GM21526 (cell line): ENCODE results near the gene SPATA16.
"Not testable (repeated sequence)": the region's sequence is repeated elsewhere in the genome, so short reads cannot be mapped to it uniquely, and the experiment has no call there.

Source experiments
- ATAC-seq: cut with Tn5 transposase; IDR thresholded peaks from one replicate; pipeline ENCODE4 v1.9.1; 2021; ENCODE audit warnings: moderate library complexity; ENCODE audit not compliant: unreplicated experiment, low FRiP score

SPATA16 gene

DNA sequence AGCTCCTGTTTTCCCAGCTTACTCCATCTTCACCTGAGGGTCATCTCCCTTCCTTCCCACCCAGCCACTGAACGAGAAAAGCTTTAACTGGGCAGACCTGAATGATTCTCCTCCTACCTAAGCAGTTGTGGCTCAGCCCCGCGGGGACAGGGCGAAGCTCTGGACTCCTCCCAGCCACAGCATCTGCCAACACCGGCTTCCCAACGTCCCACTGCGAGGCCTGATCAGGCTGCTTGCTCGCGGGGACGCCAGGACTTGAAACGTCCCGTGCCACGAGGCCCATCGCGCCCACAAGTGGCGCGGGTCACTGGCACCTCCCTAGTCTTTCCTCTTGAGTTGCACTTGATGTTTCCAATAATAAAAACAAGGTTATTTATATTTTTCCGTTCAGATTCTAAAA is at the start of gene SPATA16:
SPATA16 (minus strand) TSS at position 250 of the 400 bp plus-strand sequence. CDS start 23,504 bp downstream, outside the sequence.
- ATAC-seq = no peak

- not testable (repeated sequence) for ATAC-seq
Measured at GRCh38 chr3:173183022-173183421, 42.0 kb upstream of the SPATA16 start.

GRCh38 chr3:173173652-173174051 is 32.6 kb upstream of the SPATA16 start:
- no peak for ATAC-seq

DNA sequence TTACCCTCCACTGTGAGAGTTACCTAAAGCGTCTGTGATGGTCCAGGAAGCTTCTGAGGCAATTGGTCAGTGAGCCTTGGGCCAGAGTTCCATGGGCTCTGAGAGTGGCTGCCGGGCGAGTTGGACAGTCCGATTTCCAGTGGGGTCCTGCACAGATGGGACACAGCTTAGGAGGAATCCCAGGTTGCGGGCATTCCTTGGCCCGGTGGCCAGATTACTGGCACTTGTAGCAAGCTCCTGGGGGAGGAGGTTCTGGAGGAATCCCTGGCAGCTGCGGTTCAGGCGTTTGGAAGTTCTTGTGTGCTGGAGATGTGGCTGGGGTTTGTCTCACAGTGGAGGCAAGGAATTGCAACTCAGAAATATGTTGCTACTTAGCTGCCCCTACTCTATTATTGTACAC is 18.1 kb upstream of the SPATA16 start:
- not testable (repeated sequence) for ATAC-seq

DNA sequence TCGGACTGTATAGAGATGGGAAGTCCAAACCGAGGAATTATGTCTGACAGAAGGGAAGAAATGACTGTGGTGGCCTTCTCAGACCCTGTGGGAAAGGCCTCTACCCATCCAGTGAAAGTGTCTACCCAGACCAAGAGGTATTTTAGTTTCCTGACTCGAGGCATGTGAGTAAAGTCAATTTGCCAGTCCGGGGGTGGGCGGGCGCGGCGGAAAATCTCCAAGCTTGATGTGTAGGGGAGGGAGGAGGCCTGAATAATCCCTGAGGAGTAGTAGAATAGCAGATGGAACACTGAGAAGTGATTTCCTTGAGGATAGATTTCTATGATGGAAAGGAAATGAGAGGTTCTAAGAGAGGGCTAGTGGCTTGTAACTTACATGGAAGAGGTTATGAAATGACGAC is 15.5 kb upstream of the SPATA16 start:
- ATAC-seq = not testable (repeated sequence)

DNA sequence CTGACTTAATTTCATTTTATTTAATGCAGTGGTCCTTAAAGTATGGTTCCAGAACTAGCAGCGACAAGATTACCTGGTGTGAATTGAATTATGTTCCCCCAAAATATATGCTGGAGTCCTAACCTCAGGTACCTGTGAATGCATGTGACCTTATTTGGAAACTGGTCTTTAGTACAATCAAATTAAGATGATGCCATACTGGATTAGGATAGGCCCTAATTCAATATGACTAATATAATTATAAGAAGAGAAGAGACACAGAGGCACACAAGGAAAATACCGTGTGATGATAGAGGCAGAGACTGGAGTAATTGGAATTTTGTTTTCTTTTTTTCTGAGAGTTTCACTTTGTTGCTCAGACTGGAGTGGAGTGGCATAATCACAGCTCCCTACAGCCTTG is 12.6 kb upstream of the SPATA16 start:
- ATAC-seq = no peak

GRCh38 chr3:173139420-173139819 is 1.6 kb downstream of the SPATA16 start:
- no peak for ATAC-seq

DNA sequence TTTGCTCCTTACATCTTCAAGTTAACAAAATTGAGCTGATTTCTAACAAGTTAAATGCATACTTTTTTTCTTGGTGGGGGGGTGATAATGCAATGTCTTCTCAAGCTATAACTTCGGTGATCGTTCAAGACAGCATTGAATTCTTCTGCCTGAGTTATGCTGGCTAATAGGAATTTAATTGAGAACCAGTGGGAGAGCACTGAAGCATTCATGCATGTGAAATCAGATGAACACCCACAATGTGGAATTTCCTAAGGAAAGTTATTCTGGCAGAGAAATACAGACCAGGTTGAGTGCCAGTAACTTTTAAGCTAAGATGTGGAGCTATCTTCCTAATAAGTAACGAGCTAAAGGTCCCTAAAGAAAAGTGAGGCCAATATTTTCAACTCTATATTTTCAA is 3.0 kb downstream of the SPATA16 start:
- no peak for ATAC-seq

- no peak for ATAC-seq
Measured at GRCh38 chr3:173135059-173135458, 6.0 kb downstream of the SPATA16 start.

- no peak for ATAC-seq
Measured at GRCh38 chr3:173128633-173129032, 12.4 kb downstream of the SPATA16 start.

- no peak for ATAC-seq
Measured at GRCh38 chr3:173111321-173111720, 29.7 kb downstream of the SPATA16 start.

DNA sequence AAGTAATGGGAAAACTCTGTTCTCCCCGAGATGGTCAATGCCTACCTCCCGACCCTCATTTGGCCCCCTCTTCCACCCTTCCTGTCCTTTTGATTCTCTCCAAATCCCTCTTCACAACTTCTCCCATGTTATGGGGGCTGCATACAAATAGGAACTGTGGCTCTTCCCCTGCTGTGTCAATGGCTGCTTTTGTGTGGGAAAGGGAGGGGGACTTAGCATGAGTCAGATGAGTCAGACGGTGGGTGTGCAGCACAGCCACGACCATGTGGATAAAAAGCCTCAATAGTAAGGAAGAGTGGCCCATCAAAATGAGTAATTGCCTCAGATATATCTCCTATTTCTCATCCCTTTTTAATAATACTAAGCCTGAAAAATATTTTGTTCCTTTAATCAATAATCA is 31.9 kb downstream of the SPATA16 start:
- ATAC-seq = no peak

- no peak for ATAC-seq
Measured at GRCh38 chr3:173103469-173103868, 37.6 kb downstream of the SPATA16 start.

DNA sequence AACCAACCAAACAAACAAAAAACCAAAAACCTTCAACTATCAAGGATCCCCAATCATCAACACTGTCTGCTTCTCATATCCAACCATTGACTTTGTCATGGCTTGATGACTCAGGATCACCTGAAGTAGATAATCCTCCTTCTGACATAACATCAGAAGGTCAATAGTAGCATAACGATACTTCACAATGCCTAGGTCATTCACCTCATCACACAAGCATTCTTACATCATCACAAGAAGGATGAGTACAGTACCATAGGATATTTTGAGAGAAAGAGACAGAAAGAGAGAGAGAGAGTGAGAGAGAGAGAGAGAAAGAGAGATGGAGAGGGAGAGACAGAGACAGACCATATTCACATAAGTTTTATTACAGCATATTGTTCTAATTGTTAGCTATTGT is 42.1 kb downstream of the SPATA16 start:
- ATAC-seq = no peak

GRCh38 chr3:173096994-173097785 is 43.8 kb downstream of the SPATA16 start:
- ATAC-seq = no peak

- no peak for ATAC-seq
Measured at GRCh38 chr3:173096140-173096539, 44.9 kb downstream of the SPATA16 start.

- ATAC-seq = no peak
Measured at GRCh38 chr3:173092038-173092437, 49.0 kb downstream of the SPATA16 start.

DNA sequence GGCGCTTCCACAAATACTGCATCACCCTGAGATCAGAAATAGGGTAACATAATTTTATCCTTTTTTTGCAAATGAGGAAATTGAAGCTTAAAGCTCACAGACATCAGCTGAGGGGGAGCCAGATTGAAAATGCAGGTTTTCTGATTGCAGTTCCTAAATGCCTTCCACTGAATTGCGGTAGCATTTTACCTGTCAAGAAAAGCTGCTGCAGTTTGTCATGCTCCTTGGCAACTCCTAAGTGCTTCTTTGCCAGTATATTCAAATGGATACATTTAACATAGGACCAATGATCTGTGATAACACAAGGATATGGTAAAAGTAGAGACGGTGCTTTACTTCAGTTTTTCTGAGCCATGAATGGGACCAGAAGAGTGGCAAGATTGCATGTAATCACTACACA is 50.5 kb downstream of the SPATA16 start:
- ATAC-seq = no peak

DNA sequence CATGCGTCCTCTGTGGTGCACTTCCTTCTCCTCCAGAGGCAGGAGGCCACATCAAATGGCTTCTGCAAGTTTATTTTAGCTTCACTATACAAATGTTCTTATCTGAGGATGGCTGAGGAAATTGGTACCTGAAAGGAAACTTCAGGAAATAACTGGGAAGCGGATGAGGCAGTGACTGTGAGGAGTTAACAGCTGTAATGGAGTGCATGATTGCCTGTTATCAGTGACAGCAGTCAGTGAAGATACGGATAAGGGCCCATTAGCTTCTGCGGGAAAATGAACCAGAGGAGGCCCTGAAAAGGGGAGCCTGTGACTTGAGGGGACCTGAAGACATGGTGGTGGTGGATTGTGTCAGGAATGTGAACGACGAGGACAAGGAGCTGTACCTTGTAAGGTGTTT is 51.8 kb downstream of the SPATA16 start:
- no peak for ATAC-seq

- no peak for ATAC-seq
Measured at GRCh38 chr3:173078525-173078924, 62.5 kb downstream of the SPATA16 start.

DNA sequence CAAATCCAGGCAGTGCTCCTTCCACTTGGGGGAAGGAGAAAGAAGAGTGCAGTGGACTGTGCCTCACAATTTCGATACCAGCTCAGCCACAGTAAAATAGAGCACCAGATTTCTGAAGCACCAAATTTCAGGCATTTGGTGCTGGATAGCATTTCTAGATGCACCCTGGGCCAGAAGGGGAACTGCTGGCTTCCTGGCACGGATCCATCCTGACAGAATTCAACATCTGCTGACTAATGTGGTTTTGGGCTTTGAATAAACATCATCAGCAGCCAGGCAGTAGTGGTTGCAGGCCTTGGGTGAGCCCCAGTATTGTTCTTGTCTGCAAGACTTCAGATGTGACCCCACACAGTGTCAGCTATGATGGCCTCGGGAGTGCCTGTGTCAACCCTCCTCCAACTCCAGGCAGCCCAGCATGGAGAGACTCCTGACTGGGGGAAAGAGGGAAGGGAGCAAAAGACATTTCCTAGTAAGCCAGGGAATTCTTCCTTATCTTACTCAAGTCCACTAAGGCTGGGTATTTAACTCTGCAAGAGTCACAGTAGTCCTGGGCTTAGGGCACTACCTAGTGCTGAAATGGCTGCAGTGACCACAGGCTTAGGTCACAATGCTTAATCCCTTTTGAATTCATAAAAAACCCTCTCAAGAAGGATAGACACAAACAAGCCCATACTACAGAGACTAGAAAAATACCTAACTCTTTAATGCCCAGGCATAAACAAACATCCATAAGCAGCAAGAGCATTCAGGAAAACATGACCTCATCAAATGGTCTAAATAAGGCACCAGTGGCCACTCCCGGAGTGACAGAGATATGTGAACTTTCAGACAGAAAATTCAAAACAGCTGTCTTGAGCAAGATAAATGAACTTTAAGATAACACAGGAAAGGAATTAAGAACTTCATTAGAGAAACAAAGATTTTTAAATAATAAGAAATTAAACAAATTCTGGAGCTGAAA is 74.7 kb downstream of the SPATA16 start:
- no peak for ATAC-seq
